ENCODE data around the gene UMOD. TPM values are rescaled to one million over a fixed set of nuclear protein-coding genes. Genes with fewer than 3 reads are reported as not detected.

Gene UMOD
- polyA plus RNA-seq, 3 donors = not detected

GRCh38 chr16:20347666-20348364 is 4.7 kb downstream of the UMOD start:
- no peaks in the 10 kb centered on the region for H3K79me2 ChIP-seq (ENCODE audit: insufficient read depth, low read length)
- no peak overlapping the region for H2AFZ ChIP-seq (ENCODE audit: insufficient read depth, low read depth, low read length, poor library complexity, severe bottlenecking)
- no peak for DNase-seq
- H3K9me3 Mint-ChIP-seq = peaks cover 0 to 2% (median 0%) of the 10 kb centered on the region in 7 donors
- peaks cover 4 to 15% (median 4%) of the 10 kb centered on the region in 3 donors for H3K27me3 Mint-ChIP-seq (ENCODE audit: low read depth in 3 of 3)
- H3K27ac ChIP-seq (ENCODE audit: low read depth in 1 of 2, low read length in 2 of 2) = no peak overlapping the region
- 60% methylated on average over 10 of the region's 12 CpGs for WGBS (ENCODE audit: insufficient coverage)
- H4K20me1 ChIP-seq (ENCODE audit: insufficient read depth, low read length) = no peaks in the 10 kb centered on the region
- no peak overlapping the region for H3K27ac Mint-ChIP-seq
- intact Hi-C loops (cut with micrococcal nuclease) = no loop called here
- H3K36me3 Mint-ChIP-seq = no peaks in the 10 kb centered on the region
- H3K4me3 Mint-ChIP-seq = no peak overlapping the region
- no peak for TF ChIP-seq CTCF (IDR thresholded peaks at IDR 0.05)
- H3K9me3 ChIP-seq (replicated peaks in 1 of 2; ENCODE audit: control insufficient read depth in 1 of 2, insufficient read depth in 1 of 2, low read length in 2 of 2) = no peaks in the 10 kb centered on the region
- H3K4me1 ChIP-seq (ENCODE audit: control insufficient read depth in 1 of 2, insufficient read depth in 2 of 2, low read length in 2 of 2) = no peaks in the 10 kb centered on the region
- H3K4me1 Mint-ChIP-seq = no peaks in the 10 kb centered on the region
- H3K36me3 ChIP-seq (replicated peaks in 1 of 2; ENCODE audit: control insufficient read depth in 1 of 2, insufficient read depth in 2 of 2, low read length in 2 of 2) = no peaks in the 10 kb centered on the region
- no peak overlapping the region for H3K4me2 ChIP-seq (replicated peaks; ENCODE audit: extremely low read depth, low read length, poor library complexity, severe bottlenecking)
- H3K9ac ChIP-seq (ENCODE audit: insufficient read depth, low read length, poor library complexity, severe bottlenecking) = no peak overlapping the region
- H3K4me3 ChIP-seq (replicated peaks in 1 of 3; ENCODE audit: low read depth in 2 of 3, low read length in 3 of 3) = no peak overlapping the region
- no peaks in the 10 kb centered on the region for H3K27me3 ChIP-seq (ENCODE audit: control insufficient read depth in 2 of 2, insufficient read depth in 2 of 2, low read length in 2 of 2)

- DNase-seq = peak in 1 of 3 donors; percentile 7
- Histone ChIP-seq H3K4me2 (replicated peaks; ENCODE audit: extremely low read depth, low read length, poor library complexity, severe bottlenecking) (no peak overlapping the region), H2AFZ (ENCODE audit: insufficient read depth, low read depth, low read length, poor library complexity, severe bottlenecking) (no peak overlapping the region), H3K27ac (ENCODE audit: low read depth in 1 of 2, low read length in 2 of 2) (no peak overlapping the region), H3K27me3 (ENCODE audit: control insufficient read depth in 2 of 2, insufficient read depth in 2 of 2, low read length in 2 of 2) (no peaks in the 10 kb centered on the region), H4K20me1 (ENCODE audit: insufficient read depth, low read length) (no peaks in the 10 kb centered on the region), H3K79me2 (ENCODE audit: insufficient read depth, low read length) (no peaks in the 10 kb centered on the region), H3K9ac (ENCODE audit: insufficient read depth, low read length, poor library complexity, severe bottlenecking) (no peak overlapping the region), H3K9me3 (replicated peaks in 1 of 2; ENCODE audit: control insufficient read depth in 1 of 2, insufficient read depth in 1 of 2, low read length in 2 of 2) (no peaks in the 10 kb centered on the region), H3K4me1 (ENCODE audit: control insufficient read depth in 1 of 2, insufficient read depth in 2 of 2, low read length in 2 of 2) (no peaks in the 10 kb centered on the region), H3K4me3 (replicated peaks in 1 of 3; ENCODE audit: low read depth in 2 of 3, low read length in 3 of 3) (no peak overlapping the region), H3K36me3 (replicated peaks in 1 of 2; ENCODE audit: control insufficient read depth in 1 of 2, insufficient read depth in 2 of 2, low read length in 2 of 2) (no peaks in the 10 kb centered on the region)
- H3K4me3 Mint-ChIP-seq = no peak overlapping the region
- TF ChIP-seq CTCF (IDR thresholded peaks at IDR 0.05) = no peak
- no peaks in the 10 kb centered on the region for H3K36me3 Mint-ChIP-seq
- WGBS (ENCODE audit: insufficient coverage) = 87% methylated on average over 4 of the region's 5 CpGs
- no peaks in the 10 kb centered on the region for H3K4me1 Mint-ChIP-seq
- intact Hi-C loops (cut with micrococcal nuclease) = no loop called here
- no peak overlapping the region for H3K27ac Mint-ChIP-seq
- H3K9me3 Mint-ChIP-seq = peaks cover 0 to 2% (median 0%) of the 10 kb centered on the region in 7 donors
- peaks cover 0 to 9% (median 3%) of the 10 kb centered on the region in 3 donors for H3K27me3 Mint-ChIP-seq (ENCODE audit: low read depth in 3 of 3)
Observed at GRCh38 chr16:20344611-20345010, 7.9 kb downstream of the UMOD start.
